Astrocyte (in vitro differentiated cells and primary cell): ENCODE results near the gene MKLN1. TPM values are rescaled to one million over a fixed set of nuclear protein-coding genes. Genes with fewer than 3 reads are reported as not detected.
"Not testable (repeated sequence)": the region's sequence is repeated elsewhere in the genome, so short reads cannot be mapped to it uniquely, and the experiment has no call there.

Experiments used
- DNase-seq: peaks from one replicate; pipeline ENCODE4 v3.0.0-alpha.2; 2010; ENCODE audit warnings: low read depth
- FAIRE-seq: peaks from 2 replicates; lab custom pipeline; 2011; peaks lifted over from hg19 to GRCh38; lab: Jason Lieb, UNC
- H2AFZ ChIP-seq: 2 replicates; pipeline ENCODE4 v1.6.0; 2012; ENCODE audit warnings: low read depth, low read length, inconsistent platforms
- H3K27ac ChIP-seq: 2 replicates; pipeline ENCODE4 v1.5.1; 2011; ENCODE audit warnings: low read depth, low read length, inconsistent platforms
- H3K27me3 ChIP-seq: 2 replicates; pipeline ENCODE4 v1.6.0; 2011; ENCODE audit warnings: low read length, inconsistent platforms; ENCODE audit not compliant: insufficient read depth
- H3K36me3 ChIP-seq: 2 replicates; pipeline ENCODE4 v1.5.1; 2011; ENCODE audit warnings: low read length, inconsistent platforms; ENCODE audit not compliant: insufficient read depth
- H3K4me1 ChIP-seq: 2 replicates; pipeline ENCODE4 v1.5.1; 2011; ENCODE audit warnings: low read length, inconsistent platforms; ENCODE audit not compliant: insufficient read depth
- H3K4me2 ChIP-seq: 2 replicates; pipeline ENCODE4 v1.6.0; 2012; ENCODE audit warnings: low read length, inconsistent platforms
- H3K4me3 ChIP-seq: 2 replicates; pipeline ENCODE4 v1.5.1; 2011; ENCODE audit warnings: low read depth, mild to moderate bottlenecking, low read length, inconsistent platforms; ENCODE audit not compliant: insufficient read depth
- H3K79me2 ChIP-seq: 2 replicates; pipeline ENCODE4 v1.6.0; 2012; ENCODE audit warnings: mild to moderate bottlenecking, low read length, inconsistent platforms; ENCODE audit not compliant: insufficient read depth
- H3K9ac ChIP-seq: 2 replicates; pipeline ENCODE4 v1.6.0; 2012; ENCODE audit warnings: mild to moderate bottlenecking, low read length, inconsistent platforms
- H3K9me3 ChIP-seq: 2 replicates; pipeline ENCODE4 v1.5.1; 2012; ENCODE audit warnings: low read depth, mild to moderate bottlenecking, low read length, inconsistent platforms; ENCODE audit not compliant: insufficient read depth
- H4K20me1 ChIP-seq: 2 replicates; pipeline ENCODE4 v1.6.0; 2012; ENCODE audit warnings: low read length, inconsistent platforms; ENCODE audit not compliant: insufficient read depth
- H3K27ac Mint-ChIP-seq: one replicate; pipeline ENCODE4 v1.8.0; 2021; ENCODE audit warnings: mild to moderate bottlenecking, mixed read lengths; ENCODE audit not compliant: unreplicated experiment
- H3K27me3 Mint-ChIP-seq: one replicate; pipeline ENCODE4 v1.8.0; 2021; ENCODE audit warnings: low read depth, mixed read lengths; ENCODE audit not compliant: unreplicated experiment
- H3K36me3 Mint-ChIP-seq: one replicate; pipeline ENCODE4 v1.8.0; 2021; ENCODE audit warnings: low read depth, mixed read lengths; ENCODE audit not compliant: unreplicated experiment
- H3K4me1 Mint-ChIP-seq: one replicate; pipeline ENCODE4 v1.8.0; 2021; ENCODE audit warnings: low read depth, mixed read lengths; ENCODE audit not compliant: unreplicated experiment
- H3K4me3 Mint-ChIP-seq: one replicate; pipeline ENCODE4 v1.8.0; 2021; ENCODE audit warnings: mild to moderate bottlenecking, moderate library complexity, mixed read lengths; ENCODE audit not compliant: unreplicated experiment
- H3K9me3 Mint-ChIP-seq: one replicate; pipeline ENCODE4 v1.8.0; 2021; ENCODE audit warnings: mild to moderate bottlenecking, mixed read lengths; ENCODE audit not compliant: unreplicated experiment
- EZH2 ChIP-seq: IDR thresholded peaks from 2 replicates; pipeline ENCODE4 v1.6.1; 2012; ENCODE audit warnings: mild to moderate bottlenecking, low read length, inconsistent platforms; ENCODE audit not compliant: insufficient read depth
- total RNA-seq: library from RNA; stranded (reverse); gene quantifications from 2 replicates; pipeline ENCODE4 v1.2.1, GENCODE V29; 2021
- TF ChIP-seq, protein P1 (sequence below): IDR thresholded peaks from 2 replicates; pipeline ENCODE4 v1.5.1; 2011; ENCODE audit warnings: low read depth, mild to moderate bottlenecking, inconsistent platforms, low read length, moderate library complexity; ENCODE audit not compliant: insufficient read depth

MKLN1 gene
- total RNA-seq, 1 donor from 2014 or later = 48.0 TPM

DNA sequence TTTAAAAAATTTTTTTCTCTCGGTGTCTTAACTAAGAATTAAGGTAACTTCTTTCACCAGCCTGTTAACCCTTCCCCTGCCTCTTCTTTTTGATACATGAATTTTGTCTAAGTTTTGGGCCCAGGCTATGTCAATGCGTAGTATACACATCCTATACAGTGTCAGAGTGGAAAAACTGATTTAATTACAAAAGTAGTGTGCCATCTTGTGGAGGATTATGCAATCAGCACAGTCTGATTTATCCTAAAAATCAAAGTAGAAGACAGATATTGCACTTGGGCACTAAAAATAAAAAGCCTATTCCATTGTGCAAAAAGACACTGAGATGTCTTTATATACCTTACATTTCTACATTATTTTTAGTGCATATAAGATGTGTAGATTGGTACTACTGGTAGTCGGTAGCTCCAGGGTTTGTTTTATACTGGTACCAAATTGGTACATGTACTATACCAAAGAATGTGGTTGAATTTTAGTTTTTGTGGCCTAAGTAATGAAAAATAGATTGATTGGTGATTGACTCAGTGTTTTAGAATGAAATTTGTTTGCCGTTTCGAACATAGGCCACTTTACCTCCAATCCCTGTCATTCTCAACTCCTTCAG lies 96.6 kb downstream of the MKLN1 start:
- Mint-ChIP-seq H3K27ac (no peak overlapping the region), H3K9me3 (no peaks in the 10 kb centered on the region), H3K36me3 (peaks cover 6% of the 10 kb centered on the region), H3K4me3 (no peak overlapping the region), H3K27me3 (no peaks in the 10 kb centered on the region), H3K4me1 (no peaks in the 10 kb centered on the region)
- TF ChIP-seq, protein P1, sequence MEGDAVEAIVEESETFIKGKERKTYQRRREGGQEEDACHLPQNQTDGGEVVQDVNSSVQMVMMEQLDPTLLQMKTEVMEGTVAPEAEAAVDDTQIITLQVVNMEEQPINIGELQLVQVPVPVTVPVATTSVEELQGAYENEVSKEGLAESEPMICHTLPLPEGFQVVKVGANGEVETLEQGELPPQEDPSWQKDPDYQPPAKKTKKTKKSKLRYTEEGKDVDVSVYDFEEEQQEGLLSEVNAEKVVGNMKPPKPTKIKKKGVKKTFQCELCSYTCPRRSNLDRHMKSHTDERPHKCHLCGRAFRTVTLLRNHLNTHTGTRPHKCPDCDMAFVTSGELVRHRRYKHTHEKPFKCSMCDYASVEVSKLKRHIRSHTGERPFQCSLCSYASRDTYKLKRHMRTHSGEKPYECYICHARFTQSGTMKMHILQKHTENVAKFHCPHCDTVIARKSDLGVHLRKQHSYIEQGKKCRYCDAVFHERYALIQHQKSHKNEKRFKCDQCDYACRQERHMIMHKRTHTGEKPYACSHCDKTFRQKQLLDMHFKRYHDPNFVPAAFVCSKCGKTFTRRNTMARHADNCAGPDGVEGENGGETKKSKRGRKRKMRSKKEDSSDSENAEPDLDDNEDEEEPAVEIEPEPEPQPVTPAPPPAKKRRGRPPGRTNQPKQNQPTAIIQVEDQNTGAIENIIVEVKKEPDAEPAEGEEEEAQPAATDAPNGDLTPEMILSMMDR = peak; percentile 59
- no peak for TF ChIP-seq EZH2
- Histone ChIP-seq H3K27ac (no peak overlapping the region), H3K79me2 (no peaks in the 10 kb centered on the region), H3K4me3 (no peak overlapping the region), H3K9me3 (no peaks in the 10 kb centered on the region), H3K9ac (no peak overlapping the region), H3K4me2 (no peak overlapping the region), H3K27me3 (no peaks in the 10 kb centered on the region), H3K4me1 (no peaks in the 10 kb centered on the region), H3K36me3 (peaks cover 8% of the 10 kb centered on the region), H4K20me1 (peaks cover 12% of the 10 kb centered on the region), H2AFZ (no peak overlapping the region)
- FAIRE-seq (no peak), DNase-seq (peak; percentile 27)

DNA sequence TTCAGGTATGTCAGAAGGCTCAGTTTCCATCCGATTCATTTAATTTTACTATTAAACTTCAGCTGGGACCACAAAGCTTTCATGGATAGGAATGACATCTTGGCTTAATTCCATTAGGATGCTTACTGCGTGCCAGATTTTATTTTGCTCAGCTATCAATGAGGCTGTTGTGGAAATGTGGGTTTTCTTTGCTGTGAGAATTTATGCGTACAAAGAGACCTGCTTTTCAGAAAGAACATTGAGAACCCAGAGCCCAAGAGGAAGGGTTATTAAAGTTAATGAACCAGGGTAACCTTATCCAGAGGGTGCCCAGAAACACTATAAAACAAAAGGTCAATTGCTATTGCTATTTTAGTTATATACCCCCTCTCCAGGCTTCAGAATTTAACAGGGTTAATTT lies 98.3 kb downstream of the MKLN1 start:
- H3K4me1 ChIP-seq = no peaks in the 10 kb centered on the region
- no peaks in the 10 kb centered on the region for H3K4me1 Mint-ChIP-seq
- H3K4me3 ChIP-seq = no peak overlapping the region
- H3K79me2 ChIP-seq = peaks cover 4% of the 10 kb centered on the region
- H3K27ac ChIP-seq = no peak overlapping the region
- H3K27me3 ChIP-seq = no peaks in the 10 kb centered on the region
- no peak overlapping the region for H2AFZ ChIP-seq
- no peak overlapping the region for H3K4me3 Mint-ChIP-seq
- H4K20me1 ChIP-seq = peaks cover 17% of the 10 kb centered on the region
- no peaks in the 10 kb centered on the region for H3K9me3 ChIP-seq
- no peaks in the 10 kb centered on the region for H3K36me3 Mint-ChIP-seq
- peaks cover 5% of the 10 kb centered on the region for H3K36me3 ChIP-seq
- FAIRE-seq = no peak
- no peaks in the 10 kb centered on the region for H3K9me3 Mint-ChIP-seq
- H3K27ac Mint-ChIP-seq = no peak overlapping the region
- no peak overlapping the region for H3K4me2 ChIP-seq
- H3K9ac ChIP-seq = no peak overlapping the region
- no peak for TF ChIP-seq EZH2
- TF ChIP-seq, protein P1 = no peak
- H3K27me3 Mint-ChIP-seq = no peaks in the 10 kb centered on the region
- DNase-seq = no peak

DNA sequence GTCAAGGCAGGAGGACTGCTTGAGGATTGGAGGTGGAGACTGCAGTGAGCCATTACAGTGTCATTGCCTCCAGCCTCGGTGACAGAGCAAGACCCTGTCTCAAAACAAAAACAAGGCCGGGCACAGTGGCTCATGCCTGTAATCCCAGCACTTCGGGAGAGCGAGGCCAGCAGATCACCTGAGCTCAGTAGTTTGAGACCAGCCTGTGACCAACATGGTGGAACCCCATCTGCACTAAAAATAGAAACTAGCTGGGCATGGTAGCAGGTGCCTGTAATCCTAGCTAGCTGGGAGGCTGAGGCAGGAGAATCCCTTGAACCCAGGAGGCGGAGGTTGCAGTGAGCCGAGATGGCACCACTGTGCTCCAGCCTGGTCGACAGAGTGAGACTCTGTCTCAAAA lies 103.2 kb downstream of the MKLN1 start:
- H3K36me3 Mint-ChIP-seq, H3K4me3 ChIP-seq, H3K36me3 ChIP-seq, H3K9me3 Mint-ChIP-seq, H4K20me1 ChIP-seq, H3K27me3 ChIP-seq, H3K27me3 Mint-ChIP-seq, H3K9ac ChIP-seq, H3K4me1 ChIP-seq, H3K4me3 Mint-ChIP-seq, H2AFZ ChIP-seq, H3K4me2 ChIP-seq, H3K27ac ChIP-seq, H3K79me2 ChIP-seq, FAIRE-seq, H3K4me1 Mint-ChIP-seq, DNase-seq, H3K27ac Mint-ChIP-seq, H3K9me3 ChIP-seq: not testable (repeated sequence)
